ENCODE measurements around the gene ZNF283.

The ZNF283 gene

GRCh38 chr19:43783636-43784035, 43.5 kb upstream of the ZNF283 start:
- Histone ChIP-seq H3K9me3 (ENCODE audit: control insufficient read depth in 5 of 5, low read length in 5 of 5) (no peaks in the 10 kb centered on the region), H3K4me1 (ENCODE audit: control insufficient read depth in 5 of 5, insufficient read depth in 5 of 5, low read length in 5 of 5) (peaks cover 2 to 29% (median 7%) of the 10 kb centered on the region in 5 donors), H3K27me3 (ENCODE audit: control insufficient read depth in 5 of 5, insufficient read depth in 4 of 5, low read length in 5 of 5) (peaks cover 8 to 17% (median 12%) of the 10 kb centered on the region in 5 donors), H3K36me3 (ENCODE audit: control insufficient read depth in 5 of 5, insufficient read depth in 5 of 5, low read length in 5 of 5) (no peaks in the 10 kb centered on the region), H3K9ac (ENCODE audit: low read length in 5 of 5) (no peak overlapping the region), H3K4me3 (ENCODE audit: low read depth in 1 of 5, low read length in 5 of 5) (no peak overlapping the region), H3K27ac (ENCODE audit: low read depth, low read length) (no peak overlapping the region)

DNA sequence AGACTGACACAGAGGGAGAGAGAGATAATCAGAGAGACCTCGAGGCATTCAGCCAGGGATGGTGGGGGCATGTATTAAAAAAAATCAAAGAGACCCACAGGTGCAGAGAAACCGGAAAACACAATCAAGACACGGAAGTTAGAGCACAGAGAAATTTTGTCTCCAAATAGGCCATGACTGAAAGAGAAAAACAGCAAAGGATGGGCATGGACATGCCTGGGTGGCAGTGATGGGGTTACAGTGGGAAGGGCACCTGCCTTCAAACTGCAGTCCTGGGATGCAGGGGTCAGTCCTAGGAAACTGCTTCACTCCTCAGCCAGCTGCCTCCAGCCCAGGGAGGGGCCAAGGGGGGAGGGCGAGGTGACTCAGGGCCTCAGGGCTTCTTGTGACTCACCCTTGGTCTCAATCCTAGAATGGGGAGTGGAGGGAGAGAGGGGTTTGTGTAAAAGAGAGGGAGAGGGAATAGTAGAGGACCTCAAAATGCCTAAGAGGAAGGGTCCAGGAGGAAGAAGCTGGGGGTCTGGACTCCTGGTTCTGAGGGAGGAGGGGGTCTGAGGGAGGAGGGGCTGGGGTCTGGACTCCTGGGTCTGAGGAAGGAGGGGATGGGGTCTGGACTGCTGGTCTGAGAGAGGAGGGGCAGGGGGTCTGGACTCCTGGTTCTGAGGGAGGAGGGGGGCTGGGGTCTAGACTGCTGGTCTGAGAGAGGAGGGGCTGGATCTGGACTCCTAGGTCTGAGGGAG, 42.7 kb upstream of the ZNF283 start:
- no peak overlapping the region for H3K4me3 ChIP-seq (ENCODE audit: low read depth in 1 of 5, low read length in 5 of 5)
- peaks cover 8 to 17% (median 12%) of the 10 kb centered on the region in 5 donors for H3K27me3 ChIP-seq (ENCODE audit: control insufficient read depth in 5 of 5, insufficient read depth in 4 of 5, low read length in 5 of 5)
- H3K9ac ChIP-seq (ENCODE audit: low read length in 5 of 5), result no peak overlapping the region
- no peaks in the 10 kb centered on the region for H3K9me3 ChIP-seq (ENCODE audit: control insufficient read depth in 5 of 5, low read length in 5 of 5)
- peaks cover 2 to 21% (median 7%) of the 10 kb centered on the region in 5 donors for H3K4me1 ChIP-seq (ENCODE audit: control insufficient read depth in 5 of 5, insufficient read depth in 5 of 5, low read length in 5 of 5)
- no peaks in the 10 kb centered on the region for H3K36me3 ChIP-seq (ENCODE audit: control insufficient read depth in 5 of 5, insufficient read depth in 5 of 5, low read length in 5 of 5)
- no peak overlapping the region for H3K27ac ChIP-seq (ENCODE audit: low read depth, low read length)

DNA sequence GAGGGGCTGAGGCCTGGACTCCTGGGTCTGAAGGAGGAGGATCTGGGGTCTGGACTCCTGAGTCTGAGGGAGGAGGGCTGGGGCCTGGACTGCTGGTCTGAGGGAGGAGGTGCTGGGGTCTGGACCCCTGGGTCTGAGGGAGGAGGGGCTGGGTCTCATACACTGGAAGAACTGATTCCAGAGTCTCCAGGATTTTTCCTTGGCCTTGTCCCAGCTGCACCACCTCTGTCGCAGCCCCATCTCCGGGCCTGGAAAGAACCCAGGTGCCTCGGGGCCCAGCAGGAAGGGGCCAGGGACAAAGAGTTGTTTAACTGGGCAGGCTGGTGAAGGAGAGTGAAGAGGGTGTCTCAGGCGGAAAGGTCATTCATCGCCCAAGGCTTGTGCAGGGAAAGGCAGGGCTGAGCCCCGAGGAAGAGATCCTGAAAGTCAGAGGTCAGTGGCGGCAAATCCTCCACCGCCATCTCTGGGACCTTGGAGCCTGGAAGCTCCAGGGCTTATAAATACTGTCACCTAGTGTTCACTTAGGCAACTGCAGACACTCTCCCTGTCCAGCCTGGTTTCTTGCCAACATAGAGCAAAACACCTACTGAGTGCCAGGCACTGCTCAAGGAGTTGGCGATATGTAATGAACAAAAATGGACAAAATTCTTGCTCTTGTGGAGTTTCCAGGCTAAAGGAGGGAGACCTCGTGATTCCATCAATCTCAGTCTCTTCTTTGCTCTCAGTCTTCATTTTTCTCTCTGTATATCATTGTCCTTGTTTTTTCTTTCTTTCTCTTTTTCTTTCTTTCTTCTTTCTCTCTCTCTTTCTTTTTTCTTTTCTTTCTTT, 41.9 kb upstream of the ZNF283 start:
- no peaks in the 10 kb centered on the region for H3K9me3 ChIP-seq (ENCODE audit: control insufficient read depth in 5 of 5, low read length in 5 of 5)
- peaks cover 2 to 18% (median 7%) of the 10 kb centered on the region in 5 donors for H3K4me1 ChIP-seq (ENCODE audit: control insufficient read depth in 5 of 5, insufficient read depth in 5 of 5, low read length in 5 of 5)
- no peak overlapping the region for H3K27ac ChIP-seq (ENCODE audit: low read depth, low read length)
- H3K9ac ChIP-seq (ENCODE audit: low read length in 5 of 5), result peak overlapping the region in 1 of 5 donors; percentile 17
- H3K4me3 ChIP-seq (ENCODE audit: low read depth in 1 of 5, low read length in 5 of 5), result no peak overlapping the region
- no peaks in the 10 kb centered on the region for H3K36me3 ChIP-seq (ENCODE audit: control insufficient read depth in 5 of 5, insufficient read depth in 5 of 5, low read length in 5 of 5)
- H3K27me3 ChIP-seq (ENCODE audit: control insufficient read depth in 5 of 5, insufficient read depth in 4 of 5, low read length in 5 of 5), result peaks cover 8 to 17% (median 12%) of the 10 kb centered on the region in 5 donors

DNA sequence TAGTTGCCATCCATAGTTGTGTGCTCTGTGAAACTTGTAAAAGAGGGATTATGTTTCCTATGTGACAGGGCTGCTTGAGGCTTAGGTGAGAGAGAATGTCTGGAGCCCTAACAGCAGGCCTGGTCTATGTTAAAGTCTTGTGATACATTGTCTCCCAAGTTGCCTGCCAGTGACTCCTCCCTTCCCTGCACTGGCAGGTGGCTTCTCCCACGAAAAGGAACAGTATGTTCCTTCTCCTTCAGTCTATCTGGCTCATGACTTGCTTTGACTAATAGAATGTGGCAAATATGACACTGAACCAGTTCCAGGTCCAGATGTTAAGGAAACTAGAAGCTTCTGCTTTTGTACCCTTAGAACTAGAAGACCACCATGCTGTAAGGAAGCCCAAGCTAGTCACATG, 40.5 kb upstream of the ZNF283 start:
- no peaks in the 10 kb centered on the region for H3K9me3 ChIP-seq (ENCODE audit: control insufficient read depth in 5 of 5, low read length in 5 of 5)
- H3K4me3 ChIP-seq (ENCODE audit: low read depth in 1 of 5, low read length in 5 of 5), result no peak overlapping the region
- peaks cover 2 to 11% (median 7%) of the 10 kb centered on the region in 5 donors for H3K4me1 ChIP-seq (ENCODE audit: control insufficient read depth in 5 of 5, insufficient read depth in 5 of 5, low read length in 5 of 5)
- no peak overlapping the region for H3K9ac ChIP-seq (ENCODE audit: low read length in 5 of 5)
- no peak overlapping the region for H3K27ac ChIP-seq (ENCODE audit: low read depth, low read length)
- H3K27me3 ChIP-seq (ENCODE audit: control insufficient read depth in 5 of 5, insufficient read depth in 4 of 5, low read length in 5 of 5), result peaks cover 2 to 9% (median 6%) of the 10 kb centered on the region in 5 donors
- H3K36me3 ChIP-seq (ENCODE audit: control insufficient read depth in 5 of 5, insufficient read depth in 5 of 5, low read length in 5 of 5), result no peaks in the 10 kb centered on the region

DNA sequence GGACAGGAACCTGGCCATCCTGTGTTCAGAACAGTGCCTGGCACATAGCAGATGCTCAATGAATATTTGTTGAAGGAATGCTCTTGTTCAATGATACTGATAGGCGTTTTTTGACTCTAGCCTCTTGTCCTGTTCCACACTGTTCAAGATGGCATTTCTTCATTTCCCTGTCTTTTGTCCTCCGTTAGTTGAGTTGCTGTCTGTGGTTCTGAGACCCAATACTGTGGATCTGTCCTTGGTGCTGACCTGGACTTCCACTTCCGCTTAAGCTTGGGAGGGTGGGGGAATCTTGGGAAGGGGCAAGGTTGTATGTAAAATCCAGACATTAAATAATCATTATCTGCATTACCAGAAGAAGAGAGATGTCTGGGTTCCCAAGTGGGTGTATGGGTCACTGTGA, 38.1 kb upstream of the ZNF283 start:
- H3K4me3 ChIP-seq (ENCODE audit: low read depth in 1 of 5, low read length in 5 of 5), result no peak overlapping the region
- peaks cover 2 to 11% (median 7%) of the 10 kb centered on the region in 5 donors for H3K4me1 ChIP-seq (ENCODE audit: control insufficient read depth in 5 of 5, insufficient read depth in 5 of 5, low read length in 5 of 5)
- no peak overlapping the region for H3K9ac ChIP-seq (ENCODE audit: low read length in 5 of 5)
- no peaks in the 10 kb centered on the region for H3K36me3 ChIP-seq (ENCODE audit: control insufficient read depth in 5 of 5, insufficient read depth in 5 of 5, low read length in 5 of 5)
- H3K27ac ChIP-seq (ENCODE audit: low read depth, low read length), result no peak overlapping the region
- peaks cover 0 to 2% (median 0%) of the 10 kb centered on the region in 5 donors for H3K27me3 ChIP-seq (ENCODE audit: control insufficient read depth in 5 of 5, insufficient read depth in 4 of 5, low read length in 5 of 5)
- no peaks in the 10 kb centered on the region for H3K9me3 ChIP-seq (ENCODE audit: control insufficient read depth in 5 of 5, low read length in 5 of 5)

GRCh38 chr19:43790587-43790986, 36.5 kb upstream of the ZNF283 start:
- H3K9ac ChIP-seq (ENCODE audit: low read length in 5 of 5), result no peak overlapping the region
- H3K4me1 ChIP-seq (ENCODE audit: control insufficient read depth in 5 of 5, insufficient read depth in 5 of 5, low read length in 5 of 5), result no peaks in the 10 kb centered on the region
- H3K9me3 ChIP-seq (ENCODE audit: control insufficient read depth in 5 of 5, low read length in 5 of 5), result peaks cover 0 to 6% (median 4%) of the 10 kb centered on the region in 5 donors
- no peak overlapping the region for H3K27ac ChIP-seq (ENCODE audit: low read depth, low read length)
- H3K4me3 ChIP-seq (ENCODE audit: low read depth in 1 of 5, low read length in 5 of 5), result no peak overlapping the region
- H3K27me3 ChIP-seq (ENCODE audit: control insufficient read depth in 5 of 5, insufficient read depth in 4 of 5, low read length in 5 of 5), result peaks cover 0 to 3% (median 2%) of the 10 kb centered on the region in 5 donors
- H3K36me3 ChIP-seq (ENCODE audit: control insufficient read depth in 5 of 5, insufficient read depth in 5 of 5, low read length in 5 of 5), result no peaks in the 10 kb centered on the region

DNA sequence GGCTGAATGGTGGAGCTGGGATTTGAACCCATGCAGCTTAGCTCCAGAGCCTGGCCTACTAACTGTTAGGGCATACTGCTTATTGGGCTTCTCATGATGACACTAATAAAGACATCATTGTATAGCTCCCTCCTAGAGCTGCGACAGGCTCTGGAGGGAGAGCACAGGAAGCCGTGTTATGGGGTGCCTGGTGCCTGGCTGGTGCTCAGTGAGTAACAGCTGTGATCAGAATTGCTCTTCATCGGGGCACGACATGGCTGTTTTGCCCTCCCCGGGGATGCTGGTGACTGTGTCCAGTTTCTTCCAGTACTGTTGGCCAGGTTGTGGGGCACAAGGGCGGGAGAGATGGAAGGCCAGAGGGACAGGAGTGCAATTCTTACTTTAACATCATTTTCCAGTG, 30.0 kb upstream of the ZNF283 start:
- Histone ChIP-seq H3K9ac (ENCODE audit: low read length in 5 of 5) (no peak overlapping the region), H3K9me3 (ENCODE audit: control insufficient read depth in 5 of 5, low read length in 5 of 5) (peaks cover 4 to 14% (median 13%) of the 10 kb centered on the region in 5 donors), H3K4me1 (ENCODE audit: control insufficient read depth in 5 of 5, insufficient read depth in 5 of 5, low read length in 5 of 5) (peaks cover 0 to 11% (median 10%) of the 10 kb centered on the region in 5 donors), H3K36me3 (ENCODE audit: control insufficient read depth in 5 of 5, insufficient read depth in 5 of 5, low read length in 5 of 5) (no peaks in the 10 kb centered on the region), H3K4me3 (ENCODE audit: low read depth in 1 of 5, low read length in 5 of 5) (no peak overlapping the region), H3K27ac (ENCODE audit: low read depth, low read length) (no peak overlapping the region), H3K27me3 (ENCODE audit: control insufficient read depth in 5 of 5, insufficient read depth in 4 of 5, low read length in 5 of 5) (peaks cover 15 to 33% (median 17%) of the 10 kb centered on the region in 5 donors)

- Histone ChIP-seq H3K27ac (ENCODE audit: low read depth, low read length) (no peak overlapping the region), H3K9ac (ENCODE audit: low read length in 5 of 5) (no peak overlapping the region), H3K36me3 (ENCODE audit: control insufficient read depth in 5 of 5, insufficient read depth in 5 of 5, low read length in 5 of 5) (no peaks in the 10 kb centered on the region), H3K9me3 (ENCODE audit: control insufficient read depth in 5 of 5, low read length in 5 of 5) (peaks cover 4 to 14% (median 13%) of the 10 kb centered on the region in 5 donors), H3K4me1 (ENCODE audit: control insufficient read depth in 5 of 5, insufficient read depth in 5 of 5, low read length in 5 of 5) (peaks cover 0 to 11% (median 10%) of the 10 kb centered on the region in 5 donors), H3K27me3 (ENCODE audit: control insufficient read depth in 5 of 5, insufficient read depth in 4 of 5, low read length in 5 of 5) (peaks cover 15 to 33% (median 17%) of the 10 kb centered on the region in 5 donors), H3K4me3 (ENCODE audit: low read depth in 1 of 5, low read length in 5 of 5) (no peak overlapping the region)
Measured at GRCh38 chr19:43797556-43797955, 29.6 kb upstream of the ZNF283 start.

DNA sequence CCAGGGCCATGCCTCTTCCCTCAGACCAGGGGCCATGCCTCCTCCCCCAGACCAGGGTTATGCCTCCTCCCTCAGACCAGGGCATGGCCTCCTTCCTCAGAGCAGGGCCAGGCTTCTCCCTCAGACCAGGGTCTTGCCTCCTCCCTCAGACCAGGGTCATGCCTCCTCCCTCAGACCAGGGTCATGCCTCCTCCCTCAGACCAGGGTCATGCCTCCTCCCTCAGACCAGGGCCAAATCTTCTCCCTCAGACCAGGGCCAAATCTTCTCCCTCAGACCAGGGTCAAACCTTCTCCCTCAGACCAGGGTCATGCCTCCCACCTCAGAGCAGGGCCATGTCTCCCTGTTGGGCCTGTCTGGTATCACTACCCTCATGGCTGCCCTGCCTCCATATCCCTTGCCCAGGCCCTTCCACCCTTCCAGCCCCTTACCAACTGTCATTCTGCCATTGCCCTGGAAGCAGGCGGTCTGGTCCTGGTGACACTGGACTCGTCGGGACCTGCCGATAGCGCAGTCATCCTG, 29.0 kb upstream of the ZNF283 start:
- no peak overlapping the region for H3K27ac ChIP-seq (ENCODE audit: low read depth, low read length)
- H3K27me3 ChIP-seq (ENCODE audit: control insufficient read depth in 5 of 5, insufficient read depth in 4 of 5, low read length in 5 of 5), result peaks cover 15 to 33% (median 17%) of the 10 kb centered on the region in 5 donors
- no peaks in the 10 kb centered on the region for H3K36me3 ChIP-seq (ENCODE audit: control insufficient read depth in 5 of 5, insufficient read depth in 5 of 5, low read length in 5 of 5)
- H3K9ac ChIP-seq (ENCODE audit: low read length in 5 of 5), result no peak overlapping the region
- H3K9me3 ChIP-seq (ENCODE audit: control insufficient read depth in 5 of 5, low read length in 5 of 5), result peaks cover 4 to 14% (median 13%) of the 10 kb centered on the region in 5 donors
- peak overlapping the region in 3 of 5 donors; percentile 52 to 67 (median 60) for H3K4me3 ChIP-seq (ENCODE audit: low read depth in 1 of 5, low read length in 5 of 5)
- H3K4me1 ChIP-seq (ENCODE audit: control insufficient read depth in 5 of 5, insufficient read depth in 5 of 5, low read length in 5 of 5), result peaks cover 0 to 11% (median 10%) of the 10 kb centered on the region in 5 donors
